Epithelial cell of esophagus (primary cell): ENCODE data around the gene DYDC2.
A peak's percentile ranks its signal among the peaks of the same experiment; 100 is the strongest.

Source experiments
- DNase-seq: peaks from one replicate; pipeline ENCODE4 v3.0.0; 2010; ENCODE audit warnings: low read depth
- H3K4me3 ChIP-seq: 2 replicates; pipeline ENCODE4 v1.5.1; 2011; ENCODE audit warnings: mild to moderate bottlenecking, low read length, control low read depth
- TF ChIP-seq, protein P1 (sequence below): IDR thresholded peaks from 2 replicates; pipeline ENCODE4 v1.5.1; 2011; ENCODE audit warnings: low read depth, mild to moderate bottlenecking, low read length, control low read depth, inconsistent platforms; ENCODE audit not compliant: insufficient read depth; ENCODE audit errors: missing control alignments

DYDC2 gene

DNA sequence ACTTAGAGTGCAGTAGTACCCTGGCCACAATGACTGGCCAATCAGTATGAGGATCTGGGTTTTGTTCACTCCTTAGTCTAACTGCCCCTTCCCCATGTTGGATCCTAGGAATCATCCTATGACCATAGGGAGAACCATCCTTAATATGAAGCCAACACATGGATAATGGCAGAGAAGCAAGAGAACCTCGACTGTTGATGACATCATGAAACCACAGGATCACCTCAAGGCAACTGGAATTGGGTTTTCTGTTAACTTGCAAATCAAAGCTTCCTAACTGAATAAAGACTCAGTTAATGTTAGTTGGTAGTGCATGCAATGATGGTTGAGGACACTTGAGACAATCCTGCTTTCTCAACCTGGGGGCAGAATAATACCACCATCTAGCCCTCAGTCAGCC lies 48.5 kb downstream of the DYDC2 start:
- H3K4me3 ChIP-seq, result no peak overlapping the region
- no peak for DNase-seq
- TF ChIP-seq, protein P1, sequence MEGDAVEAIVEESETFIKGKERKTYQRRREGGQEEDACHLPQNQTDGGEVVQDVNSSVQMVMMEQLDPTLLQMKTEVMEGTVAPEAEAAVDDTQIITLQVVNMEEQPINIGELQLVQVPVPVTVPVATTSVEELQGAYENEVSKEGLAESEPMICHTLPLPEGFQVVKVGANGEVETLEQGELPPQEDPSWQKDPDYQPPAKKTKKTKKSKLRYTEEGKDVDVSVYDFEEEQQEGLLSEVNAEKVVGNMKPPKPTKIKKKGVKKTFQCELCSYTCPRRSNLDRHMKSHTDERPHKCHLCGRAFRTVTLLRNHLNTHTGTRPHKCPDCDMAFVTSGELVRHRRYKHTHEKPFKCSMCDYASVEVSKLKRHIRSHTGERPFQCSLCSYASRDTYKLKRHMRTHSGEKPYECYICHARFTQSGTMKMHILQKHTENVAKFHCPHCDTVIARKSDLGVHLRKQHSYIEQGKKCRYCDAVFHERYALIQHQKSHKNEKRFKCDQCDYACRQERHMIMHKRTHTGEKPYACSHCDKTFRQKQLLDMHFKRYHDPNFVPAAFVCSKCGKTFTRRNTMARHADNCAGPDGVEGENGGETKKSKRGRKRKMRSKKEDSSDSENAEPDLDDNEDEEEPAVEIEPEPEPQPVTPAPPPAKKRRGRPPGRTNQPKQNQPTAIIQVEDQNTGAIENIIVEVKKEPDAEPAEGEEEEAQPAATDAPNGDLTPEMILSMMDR, result no peak

DNA sequence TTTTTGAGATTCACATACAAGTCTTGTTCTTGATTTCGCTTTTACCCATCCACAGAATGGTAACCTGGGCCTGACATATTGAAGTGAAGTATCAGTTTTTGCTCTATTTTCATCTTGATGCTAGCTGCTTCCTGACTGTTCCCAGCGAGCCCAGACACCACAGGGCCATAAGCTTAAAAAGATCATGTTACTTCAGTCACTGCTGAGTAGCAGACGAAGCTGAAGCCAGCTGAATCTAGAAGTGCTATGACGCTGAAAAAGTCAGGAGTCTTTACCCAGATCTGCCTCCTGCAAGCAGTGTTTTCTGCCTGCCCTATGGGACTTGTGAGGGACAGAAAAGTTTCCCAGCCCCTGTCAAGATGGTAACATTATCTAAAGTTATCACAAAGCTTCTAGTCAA lies 49.0 kb downstream of the DYDC2 start:
- DNase-seq, result no peak
- H3K4me3 ChIP-seq, result no peak overlapping the region
- TF ChIP-seq, protein P1, result no peak

DNA sequence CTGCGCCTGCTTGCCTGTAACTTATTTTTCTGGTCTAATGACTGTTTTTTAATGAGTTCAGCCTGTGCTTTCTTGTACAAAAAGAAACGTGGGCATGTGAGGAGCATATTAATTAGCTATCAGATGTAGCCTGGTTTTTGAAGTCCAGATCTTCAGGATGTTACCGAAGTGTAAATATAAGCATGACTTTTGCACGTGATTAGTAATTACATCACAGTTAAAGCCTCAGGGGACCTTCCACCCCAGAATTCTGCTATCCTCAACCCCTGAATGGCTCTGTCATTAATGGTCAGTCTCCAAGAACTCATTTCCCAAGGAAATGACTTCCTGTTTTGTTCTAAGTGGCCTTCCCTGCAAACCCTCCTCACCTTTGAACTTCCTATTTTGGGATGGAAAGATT lies 49.6 kb downstream of the DYDC2 start:
- H3K4me3 ChIP-seq, result no peak overlapping the region
- TF ChIP-seq, protein P1, result no peak
- no peak for DNase-seq

DNA sequence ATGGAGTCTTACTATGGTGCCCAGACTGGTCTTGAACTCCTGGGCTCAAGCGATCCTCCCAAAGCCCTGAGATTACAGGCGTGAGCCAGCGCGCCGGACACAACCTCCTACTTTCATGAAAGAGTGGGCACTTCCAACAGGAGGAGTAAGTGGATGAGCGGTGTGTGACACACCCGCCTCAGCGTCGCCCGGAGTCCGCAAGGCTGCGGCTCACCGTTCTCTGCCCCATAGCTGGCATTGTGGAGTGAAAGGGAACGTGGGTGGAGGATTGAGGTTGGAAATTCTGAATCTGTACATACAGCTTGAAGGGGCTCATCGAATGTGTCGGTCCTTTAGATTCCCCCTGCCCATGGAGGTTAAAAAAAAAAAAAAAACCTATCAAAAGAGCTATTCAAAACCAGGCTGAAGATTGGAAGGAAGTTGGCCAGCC lies 51.2 kb downstream of the DYDC2 start:
- peak; percentile 42 for DNase-seq
- TF ChIP-seq, protein P1, result no peak
- peak overlapping the region; percentile 55 for H3K4me3 ChIP-seq

DNA sequence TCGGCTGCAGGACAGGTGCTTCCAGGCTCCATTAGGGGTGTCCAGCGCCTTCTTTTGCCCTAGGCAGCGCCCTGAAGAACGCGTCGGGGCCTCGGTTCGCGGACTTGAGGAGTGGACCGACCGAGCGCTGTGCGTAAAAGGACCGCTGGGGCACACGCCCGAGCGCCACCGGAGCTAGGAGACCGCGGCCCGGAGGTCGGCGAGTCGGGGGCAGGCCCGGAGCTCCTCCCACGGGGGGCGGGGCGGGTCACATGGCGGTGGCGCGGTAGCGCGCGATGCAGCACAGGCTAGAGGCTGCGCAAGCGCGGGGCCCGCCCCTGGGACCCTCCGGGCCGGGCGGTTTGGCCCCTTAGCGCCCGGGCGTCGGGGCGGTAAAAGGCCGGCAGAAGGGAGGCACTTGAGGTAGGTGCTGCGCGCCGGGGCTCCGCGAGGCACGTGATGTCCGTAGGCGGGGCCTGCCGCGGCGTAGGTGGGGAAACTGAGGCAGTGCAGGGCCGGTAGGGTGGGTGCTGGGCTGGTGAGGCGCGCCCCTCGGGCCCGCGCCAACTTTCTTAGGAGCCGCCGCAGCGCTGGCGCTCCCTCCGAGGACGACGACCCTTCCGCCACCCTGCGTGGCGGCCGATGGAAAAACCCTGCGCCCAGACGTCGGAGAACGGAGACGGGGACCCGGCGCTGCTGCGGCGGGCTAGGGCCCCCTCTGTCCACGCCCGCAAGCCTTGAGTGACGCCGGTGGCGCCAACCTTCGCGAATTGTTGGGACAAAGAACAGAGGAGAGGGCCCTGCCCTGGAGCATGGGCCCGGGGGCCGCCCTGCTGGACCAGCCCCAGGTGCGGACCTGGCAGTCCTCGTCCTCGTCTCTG lies 51.9 kb downstream of the DYDC2 start, which contains the start of gene PRXL2A:
TSS of gene PRXL2A (plus strand) at position 310 of the 860 bp plus-strand sequence. CDS start 11,917 bp downstream, outside the sequence.
- TF ChIP-seq, protein P1, result no peak
- DNase-seq, result peak; percentile 52
- H3K4me3 ChIP-seq, result peak within 1 kb of the TSS; percentile 55

DNA sequence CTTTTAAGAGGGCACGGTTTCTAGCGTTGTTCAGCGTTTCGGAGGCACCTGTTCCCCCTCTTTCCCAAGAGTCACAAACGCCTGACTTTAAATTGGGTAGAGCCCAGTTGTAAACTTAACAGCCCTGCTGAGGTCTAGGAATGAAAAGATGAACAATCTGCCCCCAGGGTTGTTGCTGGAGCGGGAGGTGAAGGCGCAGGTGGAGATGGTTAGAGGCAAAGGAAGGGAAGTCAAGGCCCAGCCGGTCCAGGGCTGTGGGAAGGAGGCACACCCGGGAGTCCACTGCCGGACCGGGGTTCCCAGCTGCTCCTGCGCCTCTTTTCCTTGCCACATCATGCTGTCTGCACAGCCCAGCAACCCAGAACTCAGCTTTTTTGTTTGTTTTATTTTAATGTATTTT lies 52.5 kb downstream of the DYDC2 start:
- TF ChIP-seq, protein P1, result no peak
- no peak for DNase-seq
- peak overlapping the region; percentile 55 for H3K4me3 ChIP-seq
